NCI-H2171 (cell line): ENCODE results near the gene NEDD8.
A peak's percentile ranks its signal among the peaks of the same experiment; 100 is the strongest.

Experiments used
- DNase-seq: peaks from one replicate; lab custom pipeline; 2025; lab: John Stamatoyannopoulos, UW

The NEDD8 gene

DNA sequence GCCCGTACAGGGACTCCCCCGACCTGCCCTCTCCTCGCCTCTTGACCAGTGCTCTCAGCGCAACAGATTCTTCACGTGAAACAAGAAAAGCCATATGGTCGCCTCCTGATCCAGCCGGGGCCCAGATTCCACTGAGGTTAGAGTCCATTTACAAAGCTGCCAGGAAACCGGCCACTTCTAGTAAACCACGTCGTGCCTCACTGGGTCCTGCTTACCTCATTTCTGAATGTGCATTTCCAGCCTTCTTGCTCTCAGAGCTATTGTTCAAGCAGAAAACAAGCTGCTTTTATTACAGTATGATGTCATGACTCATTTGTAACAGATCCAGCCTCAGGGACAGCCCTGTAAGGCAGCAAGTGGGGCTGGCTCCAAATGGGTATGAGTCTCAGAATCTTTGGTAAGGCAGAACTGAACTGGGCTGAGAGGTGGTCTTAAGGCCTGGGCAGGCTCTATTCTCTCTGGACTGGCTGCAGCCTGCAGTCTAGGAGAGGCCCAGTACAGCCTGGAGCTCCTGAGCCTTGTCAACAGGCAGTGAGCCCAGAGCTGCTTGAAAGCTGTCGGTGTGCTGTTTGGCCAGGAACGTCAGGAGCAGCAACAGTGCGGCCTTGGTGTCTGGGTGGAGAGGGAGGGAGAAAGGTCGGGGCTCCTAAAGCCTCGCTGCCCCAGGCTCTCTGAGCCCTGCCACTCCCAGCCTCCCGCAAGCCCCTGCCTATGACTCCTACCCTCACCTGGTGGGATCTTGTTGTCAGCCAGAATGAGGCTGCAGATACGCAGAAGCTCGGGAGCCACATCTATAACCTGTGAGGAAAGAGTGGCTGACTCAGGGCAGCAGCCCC, 52.0 kb downstream of the NEDD8 start:
- no peak for DNase-seq

GRCh38 chr14:24179294-24179960, 52.7 kb downstream of the NEDD8 start:
- no peak for DNase-seq

DNA sequence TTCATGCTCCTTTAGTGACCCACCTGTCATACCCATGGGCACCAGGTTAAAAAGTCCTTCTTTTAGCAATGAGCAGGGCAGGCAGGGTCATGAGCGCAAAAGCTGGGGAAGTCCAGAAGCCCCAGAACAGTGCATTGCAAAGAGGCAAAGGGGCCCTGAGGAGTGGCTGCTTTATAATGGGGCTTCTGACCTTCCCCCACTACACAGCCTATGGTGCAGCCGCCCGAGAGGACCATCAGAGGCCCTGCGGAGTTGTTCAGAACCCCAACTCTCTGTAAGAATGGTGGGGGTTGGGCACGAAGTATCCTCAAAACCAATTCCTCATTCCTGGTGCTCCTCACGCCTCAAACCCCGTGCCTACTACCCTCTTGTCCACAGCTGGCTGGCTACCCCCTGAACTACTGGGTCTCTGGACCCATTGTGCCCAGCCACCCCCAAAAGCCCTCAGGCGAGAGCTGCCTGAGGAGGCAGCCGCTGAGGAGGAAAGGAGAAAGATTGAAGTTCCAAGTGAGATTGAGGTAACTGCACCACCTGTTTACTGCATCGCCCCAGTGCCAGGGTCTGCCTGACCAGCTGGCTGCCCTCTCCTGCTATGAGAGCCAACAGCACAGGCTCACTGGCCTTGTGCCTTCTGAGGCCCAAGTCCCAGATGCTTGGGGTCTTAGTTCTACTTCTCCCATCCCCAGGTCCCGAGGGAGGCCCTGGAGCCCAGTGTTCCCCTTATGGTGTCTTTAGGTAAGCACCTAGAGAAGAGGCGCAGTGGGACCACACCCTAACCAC, 53.6 kb downstream of the NEDD8 start:
- no peak for DNase-seq

GRCh38 chr14:24177891-24178290, 54.3 kb downstream of the NEDD8 start:
- no peak for DNase-seq

GRCh38 chr14:24177041-24177825, 54.9 kb downstream of the NEDD8 start:
- no peak for DNase-seq

GRCh38 chr14:24176599-24176998, 55.6 kb downstream of the NEDD8 start:
- DNase-seq = no peak

- no peak for DNase-seq
Measured at GRCh38 chr14:24172871-24173281, 59.3 kb downstream of the NEDD8 start.

DNA sequence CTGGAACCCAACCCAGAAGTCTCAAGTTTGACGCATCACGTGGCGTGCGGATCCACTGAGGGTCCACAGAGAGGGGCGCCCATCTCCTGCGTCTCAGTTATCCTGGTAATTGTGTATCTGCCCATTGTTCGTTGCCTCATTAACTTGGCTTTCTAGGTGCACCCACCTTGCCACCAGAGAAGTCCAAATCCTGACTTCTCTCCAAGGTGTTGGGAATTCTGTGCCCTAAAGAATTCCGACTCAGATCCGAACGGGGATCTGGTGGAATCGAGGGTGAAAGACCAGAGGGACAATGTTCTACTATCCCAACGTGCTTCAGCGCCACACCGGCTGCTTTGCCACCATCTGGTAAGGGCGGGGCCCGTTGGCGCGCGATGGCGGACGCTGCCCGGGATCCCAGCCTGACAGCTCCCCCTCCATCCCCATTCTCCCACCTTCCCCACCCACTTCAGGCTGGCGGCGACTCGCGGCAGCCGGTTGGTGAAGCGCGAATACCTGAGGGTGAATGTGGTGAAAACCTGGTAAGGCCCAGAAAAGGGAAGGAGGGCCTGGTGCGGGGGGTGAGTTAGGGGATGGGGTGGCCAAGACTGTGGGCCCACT, 59.8 kb downstream of the NEDD8 start:
- peak; percentile 63 for DNase-seq

GRCh38 chr14:24171422-24172260, 60.5 kb downstream of the NEDD8 start, which contains the start of gene REC8:
Gene REC8, plus strand, starts transcription at chr14:24172080. Its CDS starts 473 bp downstream, at chr14:24172553.
- DNase-seq = peak; percentile 100

DNA sequence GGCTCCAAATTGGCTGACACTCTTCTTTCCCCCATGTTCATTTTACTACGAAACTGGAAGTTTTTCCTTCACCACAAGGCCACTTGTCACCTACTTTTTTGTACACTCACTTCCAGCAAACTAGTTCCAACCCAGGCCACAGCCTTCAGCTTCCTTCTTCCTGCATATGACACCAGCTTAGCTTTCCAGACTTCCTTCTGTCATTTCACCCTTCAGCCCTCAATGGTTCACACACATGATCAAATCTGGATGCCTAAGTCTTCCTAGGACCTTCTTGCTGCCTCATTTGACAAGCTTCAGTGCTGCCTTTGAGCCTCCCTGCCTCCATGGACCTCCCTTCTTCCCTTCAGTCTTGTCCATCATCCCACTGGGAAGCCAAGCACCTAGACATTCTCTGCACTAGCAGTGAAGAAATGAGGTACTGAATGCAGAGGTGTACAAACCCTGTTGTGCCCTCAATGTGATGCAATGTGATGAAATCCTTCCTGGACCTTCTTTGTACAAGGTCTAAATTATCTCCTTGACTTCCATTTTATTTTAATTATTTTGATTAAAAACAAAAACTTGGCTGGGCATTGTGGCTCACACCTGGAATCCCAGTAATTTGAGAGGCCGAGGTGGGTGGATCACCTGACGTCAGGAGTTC, 64.6 kb downstream of the NEDD8 start:
- no peak for DNase-seq
